Renal pelvis (tissue), 4 donors: Measurements from ENCODE around the gene NUP88. TPM values are rescaled to one million over a fixed set of nuclear protein-coding genes. Genes with fewer than 3 reads are reported as not detected.

Experiments used
- DNase-seq: peaks from one replicate; pipeline ENCODE4 v3.0.0-alpha.2; 2013
- polyA plus RNA-seq, 3 donors: library from polyadenylated mRNA; unstranded; fragments of 120-200 nt; gene quantifications; one replicate each; pipeline ENCODE4 v1.2.1, GENCODE V29; 2013; ENCODE audit not compliant: insufficient read length in 3 of 3

Gene NUP88
- polyA plus RNA-seq, 3 donors = 65.0 to 80.9 (median 77.2) TPM

DNA sequence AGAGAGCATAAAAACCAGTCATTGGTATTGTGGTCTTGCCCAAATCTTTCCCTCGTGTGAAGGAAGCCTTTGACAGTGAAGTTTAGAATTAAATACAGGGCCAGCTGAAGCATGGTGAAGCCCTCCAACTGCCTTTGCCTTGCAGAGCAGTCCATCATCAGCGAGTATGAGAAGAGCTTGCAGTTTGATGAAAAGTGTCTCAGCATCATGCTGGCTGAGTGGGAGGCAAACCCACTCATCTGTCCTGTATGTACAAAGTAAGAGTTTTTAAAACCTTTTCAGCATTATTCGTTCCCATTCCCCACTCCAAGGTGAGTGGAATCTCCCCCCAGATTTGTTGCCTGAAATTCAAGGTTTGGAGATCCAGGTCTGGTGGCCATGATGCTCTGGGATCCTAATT is 6.4 kb upstream of the NUP88 start:
- no peak for DNase-seq

DNA sequence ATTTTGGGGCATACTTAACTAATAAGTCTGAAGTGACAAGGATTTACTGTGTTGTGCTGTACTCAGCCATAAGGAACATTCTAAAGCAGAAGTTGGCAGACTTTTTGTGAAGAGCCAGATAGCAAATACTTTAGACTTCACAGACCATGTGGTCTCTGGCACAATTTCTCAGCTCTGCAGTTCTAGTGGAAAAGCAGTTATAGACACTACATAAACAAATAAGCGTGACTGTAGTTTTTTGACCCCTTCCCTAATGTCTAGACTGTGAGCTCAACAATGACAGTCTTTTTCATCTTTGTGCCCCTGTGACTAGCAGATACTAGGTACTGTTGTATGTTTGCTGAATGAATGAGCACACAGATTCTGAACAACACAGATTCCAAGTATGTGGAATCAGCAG is 5.4 kb upstream of the NUP88 start:
- no peak for DNase-seq

DNA sequence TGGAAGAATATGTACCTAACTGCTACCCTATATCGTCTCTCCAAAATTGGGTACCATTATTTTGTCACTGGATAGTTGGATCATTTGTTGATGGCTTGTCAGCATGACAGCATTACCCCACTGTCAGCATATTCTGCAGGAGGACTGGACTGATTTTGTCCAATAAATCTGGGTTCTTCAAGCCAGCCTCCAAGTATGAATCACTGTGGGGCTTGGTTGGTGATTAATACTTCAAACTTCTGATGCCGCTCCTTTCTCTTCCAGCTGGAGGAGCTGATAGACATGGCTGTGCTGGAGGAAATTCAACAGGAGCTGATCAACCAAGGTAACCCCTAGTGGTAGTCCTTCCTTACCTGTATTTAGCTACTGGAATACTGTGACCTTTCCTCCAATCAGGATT is 3.0 kb upstream of the NUP88 start:
- DNase-seq = no peak

DNA sequence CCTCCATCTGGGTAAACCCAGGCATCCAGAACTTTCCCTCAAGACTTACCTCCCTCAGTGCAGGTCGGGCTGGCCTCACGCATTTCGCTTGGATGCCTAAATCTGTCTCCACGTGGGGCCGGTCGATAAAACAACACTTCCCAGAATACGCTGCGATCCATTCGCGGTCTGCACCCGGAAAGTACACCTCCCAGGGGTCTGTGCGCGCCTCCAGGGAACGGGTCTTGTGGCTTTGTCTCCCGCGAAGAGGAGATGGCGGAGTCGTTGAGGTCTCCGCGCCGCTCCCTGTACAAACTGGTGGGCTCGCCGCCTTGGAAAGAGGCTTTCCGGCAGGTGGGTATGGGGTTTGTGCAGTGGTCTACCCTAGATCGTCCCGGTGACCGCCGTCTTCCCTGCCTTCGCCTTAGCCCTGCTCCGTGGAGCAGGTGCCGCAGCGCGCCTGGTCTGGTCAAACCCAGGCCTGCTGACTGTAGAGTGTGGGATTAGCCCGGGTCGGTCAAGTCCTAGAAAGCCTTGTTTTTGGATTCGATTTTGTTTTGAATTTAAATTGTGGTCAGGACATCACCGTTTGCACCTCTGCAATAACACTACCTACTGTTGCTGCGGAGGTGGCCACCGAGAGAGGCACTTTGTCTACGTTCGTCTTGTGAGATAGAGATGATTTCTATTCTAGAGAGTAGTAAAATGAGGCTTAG is 644 bp upstream of the NUP88 start, which contains the start of gene RPAIN:
Gene RPAIN, plus strand, starts transcription at position 224 of the 695 bp plus-strand sequence. Its CDS starts 29 bp downstream, at position 253.
- peak; percentile 90 for DNase-seq

DNA sequence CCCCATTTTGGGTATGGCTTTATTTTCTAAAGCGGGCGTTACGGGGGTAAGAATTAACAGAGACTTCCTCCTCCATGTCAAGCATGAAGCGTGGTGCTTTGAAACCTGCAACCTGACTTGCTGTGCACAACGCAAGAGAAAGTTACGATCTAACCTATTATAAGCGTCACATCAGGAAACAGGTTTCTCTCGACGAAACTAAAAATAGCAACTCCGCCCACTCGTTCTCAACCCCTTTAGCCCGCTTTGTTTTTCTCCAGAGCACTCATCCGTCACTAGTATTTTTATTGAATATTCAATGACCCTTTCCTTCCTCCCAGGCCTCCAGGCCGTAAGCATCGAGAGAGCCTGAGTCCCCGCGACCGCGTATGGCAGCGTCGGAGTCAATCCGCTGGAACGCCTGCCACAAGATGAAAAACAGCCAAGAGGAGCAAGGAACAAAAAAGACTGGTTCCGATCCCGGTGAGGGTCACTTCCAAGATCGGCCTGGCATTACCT is 555 bp downstream of the NUP88 start:
- peak; percentile 72 for DNase-seq

DNA sequence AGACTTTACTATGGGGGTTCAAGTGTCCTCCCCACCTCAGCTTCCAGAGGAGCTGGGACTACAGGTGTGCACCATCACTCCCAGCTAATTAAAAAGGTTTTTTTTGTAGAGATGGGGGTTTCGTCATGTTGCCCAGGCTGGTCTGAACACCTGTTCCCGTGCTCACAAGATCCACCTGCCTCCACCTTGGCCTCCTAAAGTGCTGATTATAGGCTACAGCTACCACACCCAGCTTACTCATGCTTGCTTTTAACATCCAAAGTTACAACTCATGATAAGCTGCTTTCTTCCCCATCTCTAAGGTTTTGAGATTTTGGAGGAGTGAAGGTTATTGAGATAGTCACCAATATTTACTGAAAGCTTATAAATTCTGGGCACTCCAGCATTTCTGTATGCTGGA is 2.6 kb downstream of the NUP88 start:
- DNase-seq = no peak

DNA sequence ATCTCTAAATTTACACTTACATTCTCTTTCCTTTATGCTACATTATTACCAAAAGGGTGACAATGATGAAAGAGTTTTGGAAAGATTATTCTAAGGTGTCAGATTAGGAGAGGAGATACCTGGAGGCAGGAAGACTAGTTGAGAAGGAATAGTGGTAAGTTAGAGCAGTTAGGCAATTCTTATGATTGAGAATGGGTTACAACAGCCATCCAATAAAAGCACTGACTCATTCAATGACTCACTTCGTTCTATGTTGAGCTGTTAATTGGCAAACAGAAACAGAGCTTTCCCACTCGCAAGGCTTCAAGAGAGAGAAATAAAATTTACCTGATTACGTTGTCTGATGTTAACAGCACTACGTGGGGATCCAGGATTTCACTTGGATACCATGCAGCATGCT is 5.8 kb downstream of the NUP88 start:
- DNase-seq = no peak

DNA sequence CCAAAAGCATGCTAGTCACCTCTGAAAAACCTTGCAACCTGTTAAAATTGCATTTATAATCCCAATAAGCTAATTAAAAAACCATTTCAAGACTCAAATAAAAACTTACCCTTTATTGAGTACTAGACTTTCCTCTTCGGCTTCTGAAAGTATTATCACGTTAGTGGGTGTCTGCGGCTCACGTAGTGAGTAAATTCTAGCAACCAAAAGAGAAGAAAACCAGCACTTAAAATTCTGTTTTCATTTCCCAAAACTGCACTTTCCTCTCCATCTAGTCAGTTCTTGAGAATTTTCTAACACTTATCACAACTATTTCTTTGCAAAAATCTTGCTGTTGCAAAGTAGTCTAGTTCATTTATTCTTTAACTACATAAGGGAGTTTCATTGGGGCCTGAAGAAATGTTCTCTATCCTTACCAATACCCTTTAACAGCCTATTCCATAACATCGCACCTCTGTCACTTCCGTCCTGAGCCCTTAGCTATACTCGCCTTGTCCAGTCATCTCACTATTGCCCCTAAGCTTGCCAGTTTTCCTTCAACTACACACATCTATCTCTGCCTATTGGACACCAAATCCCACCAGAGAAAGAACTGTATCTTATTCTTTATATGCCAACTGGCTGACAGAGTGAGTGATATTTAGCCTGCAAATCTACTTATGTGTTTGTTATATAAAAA is 8.7 kb downstream of the NUP88 start:
- DNase-seq = no peak

DNA sequence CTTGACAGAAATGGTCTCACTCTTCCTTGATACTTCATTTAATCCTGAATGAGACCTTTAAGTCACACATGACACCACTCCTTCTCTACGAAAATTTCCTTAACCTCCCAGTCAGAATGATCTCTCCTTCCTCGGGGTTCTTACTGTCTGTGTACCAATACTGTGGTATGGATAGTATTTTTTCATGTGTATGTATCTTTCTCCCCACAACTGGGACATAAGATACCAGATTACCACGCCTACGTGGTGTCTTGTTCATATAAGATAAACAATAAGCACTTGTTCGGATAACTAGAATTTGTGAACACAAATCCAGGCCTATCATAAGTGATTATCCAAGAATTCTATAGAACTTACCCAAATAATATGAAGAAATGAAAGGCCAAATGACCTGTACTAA is 11.3 kb downstream of the NUP88 start:
- no peak for DNase-seq

DNA sequence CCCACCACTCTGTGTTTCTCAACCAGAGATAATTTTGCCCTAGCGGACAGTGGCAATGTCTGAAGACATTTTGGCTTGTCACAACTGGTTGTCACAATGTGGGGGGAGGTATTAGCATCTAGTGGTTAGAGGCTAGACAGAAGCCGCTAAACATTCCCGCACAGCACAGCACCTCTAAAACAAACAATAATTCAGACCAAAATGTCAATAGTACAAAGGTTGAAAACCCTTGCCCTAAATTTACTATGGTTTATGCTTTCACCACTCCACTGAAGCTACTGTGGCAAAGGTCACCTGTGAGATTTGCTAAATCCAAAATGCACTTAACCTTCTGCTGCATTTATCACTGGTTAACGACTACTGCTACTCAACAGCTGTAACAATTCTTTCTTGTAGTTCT is 14.1 kb downstream of the NUP88 start:
- no peak for DNase-seq

DNA sequence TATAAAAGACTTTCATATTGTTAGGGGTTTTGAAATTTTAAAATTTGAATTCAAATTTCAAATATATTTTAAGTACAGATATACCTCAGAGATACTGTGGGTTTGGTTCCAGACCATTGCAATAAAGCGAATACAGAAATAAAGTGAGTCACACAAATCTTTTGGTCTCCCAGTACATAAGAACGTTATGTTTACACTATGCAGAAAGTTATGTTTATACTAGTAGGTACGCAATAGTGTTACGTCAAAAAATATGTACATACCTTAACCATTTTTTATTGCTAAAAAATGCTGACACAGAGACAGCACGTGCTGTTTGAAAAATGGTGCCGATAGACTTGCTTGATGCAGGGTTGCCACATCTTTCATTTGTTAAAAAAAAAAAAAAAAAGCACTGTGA is 19.7 kb downstream of the NUP88 start:
- no peak for DNase-seq

DNA sequence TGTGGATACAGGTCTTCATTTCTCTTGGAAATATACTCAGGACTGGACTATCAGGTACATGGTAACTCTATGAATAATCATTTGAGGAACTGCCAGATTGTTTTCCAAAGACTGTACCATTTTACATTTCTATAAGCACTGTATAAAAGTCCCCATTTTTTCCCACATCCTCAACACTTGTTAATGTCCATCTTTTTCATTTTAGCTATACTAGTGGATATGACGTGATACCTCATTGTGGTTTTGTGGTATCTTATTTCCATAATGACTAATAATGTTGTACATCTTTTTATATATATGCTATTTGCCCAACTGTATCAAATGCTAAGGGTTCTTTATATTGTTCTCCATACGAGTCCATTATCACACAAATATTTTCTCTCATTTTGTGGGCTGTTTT is 22.9 kb downstream of the NUP88 start:
- no peak for DNase-seq

DNA sequence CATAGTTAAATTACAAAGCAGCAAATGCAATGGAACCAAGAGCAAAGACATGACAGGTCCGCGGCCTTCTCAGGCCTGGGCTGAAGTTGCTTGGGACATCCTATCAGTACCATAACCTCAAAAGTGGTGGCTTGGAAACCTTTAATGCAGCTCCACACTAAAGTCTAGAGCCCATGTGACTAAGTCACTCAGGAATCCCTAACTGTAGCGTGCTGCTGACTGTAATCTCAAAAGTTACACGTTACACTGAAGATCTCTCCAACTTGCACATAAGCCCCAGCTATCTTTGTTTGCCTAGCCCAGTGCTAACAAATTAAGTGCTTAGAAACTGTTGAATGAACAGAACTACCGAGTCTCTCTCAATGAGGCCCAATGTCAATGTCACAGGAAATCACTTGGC is 27.8 kb downstream of the NUP88 start:
- DNase-seq = no peak

DNA sequence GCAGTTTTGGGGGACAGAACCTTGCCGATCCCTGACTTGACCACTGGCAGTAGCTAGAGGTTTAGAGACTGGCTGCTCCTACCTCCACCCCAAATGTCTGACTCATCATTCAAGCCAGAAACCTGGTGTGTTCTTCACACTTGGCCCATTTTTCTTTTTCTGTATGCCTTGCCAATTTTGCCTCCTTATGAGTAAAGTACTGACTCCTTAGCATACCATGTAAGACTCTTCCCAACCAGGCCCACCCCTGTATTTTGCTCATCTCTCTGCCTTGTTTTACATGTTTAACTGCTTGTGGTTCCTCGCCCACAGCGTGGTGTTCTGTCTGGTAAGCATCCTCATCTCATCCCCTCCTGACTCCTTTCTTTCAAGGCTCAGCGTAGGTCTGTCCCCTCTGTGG is 37.9 kb downstream of the NUP88 start:
- no peak for DNase-seq

DNA sequence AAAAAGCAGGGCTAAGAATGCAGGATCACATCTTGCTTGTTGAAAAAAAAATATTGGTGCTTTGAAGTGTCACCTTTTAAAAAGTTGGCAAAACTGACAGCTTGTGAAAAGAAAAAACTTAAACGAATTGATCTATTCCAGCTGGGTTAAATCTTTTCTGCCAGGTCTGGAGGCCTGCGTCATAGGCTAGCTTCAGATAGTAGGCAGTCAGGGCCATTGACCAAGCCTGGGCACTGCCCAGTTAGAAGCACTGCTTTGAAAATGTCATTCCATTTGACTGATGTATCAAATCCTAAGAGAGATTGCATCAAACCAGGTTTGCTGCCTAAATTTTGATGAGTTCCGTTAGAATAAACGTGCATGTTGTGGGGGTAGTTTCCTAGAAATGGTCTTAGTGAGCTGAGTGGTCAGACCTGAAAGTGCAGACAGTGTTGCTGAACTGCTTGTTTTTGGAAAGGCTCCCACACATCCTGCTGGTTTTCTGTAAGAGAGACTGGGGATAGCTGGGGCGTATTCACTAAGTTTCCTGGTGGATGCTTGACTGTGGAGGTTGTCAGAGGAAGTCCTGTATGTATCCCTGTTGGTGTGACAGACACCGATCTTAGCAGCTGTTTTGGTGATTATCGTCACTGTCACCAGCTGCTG is 38.8 kb downstream of the NUP88 start:
- no peak for DNase-seq

DNA sequence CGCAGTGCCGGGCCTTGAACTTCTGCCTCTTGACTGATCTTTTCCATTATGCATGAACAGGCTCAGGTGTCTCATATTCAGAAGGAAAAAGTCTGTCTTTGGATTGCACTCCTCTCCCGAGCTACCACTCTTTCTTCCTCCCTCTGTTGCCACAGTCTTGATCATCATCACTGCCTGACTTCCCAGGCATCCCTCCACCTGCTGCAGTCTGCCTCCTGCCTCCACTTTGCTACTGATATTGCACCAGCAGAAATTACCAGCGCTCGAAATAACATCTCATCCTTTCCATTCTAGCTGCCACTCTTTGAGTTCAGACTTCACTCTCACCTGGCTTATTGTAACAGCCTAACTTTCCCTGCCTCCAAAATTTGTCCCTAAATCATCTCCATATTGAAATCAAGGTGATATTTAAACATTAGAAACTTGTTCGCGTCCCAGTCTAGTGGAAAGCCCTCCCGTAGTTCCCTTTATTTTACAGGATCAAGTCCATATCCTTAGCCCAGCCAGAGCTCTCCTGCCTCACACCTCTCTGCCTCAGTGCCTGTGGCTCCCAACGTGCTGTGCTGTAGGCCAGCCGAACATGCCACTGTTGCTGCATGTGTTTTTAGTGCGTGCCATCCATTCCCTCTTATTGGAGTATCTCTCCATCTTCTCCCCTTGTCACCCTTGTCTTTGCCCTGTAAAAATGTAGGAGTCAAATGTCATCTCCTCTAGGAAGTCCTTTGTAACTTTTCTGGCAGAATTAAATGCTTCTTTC is 39.9 kb downstream of the NUP88 start:
- DNase-seq = no peak

DNA sequence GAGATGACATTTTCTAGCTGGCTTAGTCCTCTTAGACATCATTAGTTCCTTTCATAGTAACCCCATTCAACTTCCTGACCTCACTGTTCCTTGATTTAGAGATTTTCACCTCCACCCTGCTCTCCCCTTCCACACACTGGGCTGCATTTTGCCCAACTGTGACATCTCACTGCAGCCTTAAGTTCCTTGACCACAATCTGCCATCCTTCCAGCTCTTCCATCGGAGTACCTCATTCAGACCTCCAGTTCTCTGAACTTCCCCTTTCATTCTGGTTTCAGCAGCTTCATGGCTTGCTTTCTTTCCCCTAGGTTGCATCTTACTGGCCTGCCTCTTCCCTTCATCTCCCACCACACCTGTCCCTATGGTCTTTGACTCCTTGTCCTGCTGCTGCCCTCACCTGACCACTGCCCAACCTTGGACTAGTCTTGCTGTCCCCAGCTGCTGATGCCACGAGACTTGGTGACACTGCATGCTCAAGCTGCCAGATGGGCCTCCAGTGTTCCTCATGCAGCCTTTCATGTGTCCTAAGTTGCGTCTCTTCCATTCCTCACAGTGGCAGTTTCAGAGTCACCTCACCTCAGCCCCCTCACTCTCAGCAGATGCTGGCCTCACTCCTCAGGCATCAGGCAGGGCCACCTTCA is 40.8 kb downstream of the NUP88 start:
- DNase-seq = no peak

DNA sequence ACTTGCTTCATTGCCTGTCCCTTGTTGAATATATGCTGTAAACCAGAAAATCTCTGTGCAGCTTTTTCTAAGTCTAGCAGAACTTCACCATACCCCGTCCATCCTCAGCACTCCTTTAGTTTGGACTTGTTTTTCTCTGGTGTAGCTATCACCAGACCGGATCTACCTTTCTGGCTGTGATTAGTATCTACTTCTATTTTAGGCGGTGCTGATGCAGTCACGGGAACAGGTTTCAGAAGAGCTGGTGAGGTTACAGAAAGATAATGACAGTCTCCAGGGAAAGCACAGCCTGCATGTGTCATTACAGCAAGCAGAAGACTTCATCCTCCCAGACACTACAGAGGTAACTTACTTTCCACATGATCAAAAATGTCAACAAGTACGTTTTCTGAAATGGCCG is 46.4 kb downstream of the NUP88 start:
- no peak for DNase-seq

DNA sequence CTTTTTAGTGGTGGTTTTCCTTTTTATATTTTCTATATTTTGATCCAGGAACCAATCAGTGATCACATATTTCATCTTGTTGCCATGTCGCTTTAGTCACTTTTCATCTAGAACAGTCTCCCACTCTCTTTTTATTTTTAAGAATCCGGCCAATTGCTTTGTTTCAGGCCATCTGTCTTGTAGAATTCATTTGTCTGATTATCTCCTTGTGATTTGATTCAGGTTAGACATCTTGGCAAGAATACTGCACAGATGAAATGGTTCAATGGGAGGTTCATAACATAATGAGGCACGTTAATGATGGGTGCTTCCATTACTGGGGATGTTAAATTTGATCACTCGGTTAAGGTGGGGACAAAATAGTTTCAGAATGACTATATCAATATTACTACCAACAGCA is 49.1 kb downstream of the NUP88 start:
- DNase-seq = no peak

DNA sequence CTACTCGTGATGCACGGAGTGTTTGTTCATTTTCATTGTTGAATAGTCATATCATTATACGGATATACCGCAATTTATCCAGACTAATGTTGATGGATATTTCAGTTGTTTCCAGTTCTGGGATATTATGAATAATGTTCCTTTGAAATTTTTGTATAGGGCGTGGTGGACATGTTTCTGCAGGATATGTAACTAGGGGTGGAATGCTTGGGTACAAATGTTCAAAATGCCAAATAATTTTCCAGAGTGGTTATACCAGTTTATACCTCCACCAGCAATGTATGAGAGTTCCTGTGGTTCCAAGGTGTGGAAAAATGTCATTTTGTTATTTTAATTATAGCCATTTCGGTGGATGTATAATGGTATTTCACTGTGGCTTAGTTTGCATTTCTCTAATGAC is 53.6 kb downstream of the NUP88 start:
- DNase-seq = no peak

DNA sequence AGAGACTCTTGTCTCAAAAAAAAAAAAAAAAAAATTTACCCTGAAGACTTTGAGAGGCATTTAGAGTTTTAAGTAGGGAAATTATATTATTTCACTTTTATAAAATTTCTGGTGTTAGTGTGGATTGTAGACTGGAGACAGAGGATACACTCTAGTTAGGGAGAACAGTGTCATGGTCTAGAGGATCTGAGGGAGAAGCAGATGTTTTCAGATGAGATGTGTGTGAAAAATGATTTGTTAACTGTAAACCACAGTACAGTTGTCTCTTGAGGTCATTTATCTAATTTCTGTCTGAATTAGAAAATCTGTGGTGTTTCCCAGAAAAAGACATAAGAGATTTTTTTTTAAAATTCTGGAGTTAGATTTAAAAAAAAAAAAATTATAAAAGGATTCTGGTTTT is 54.8 kb downstream of the NUP88 start:
- DNase-seq = no peak

DNA sequence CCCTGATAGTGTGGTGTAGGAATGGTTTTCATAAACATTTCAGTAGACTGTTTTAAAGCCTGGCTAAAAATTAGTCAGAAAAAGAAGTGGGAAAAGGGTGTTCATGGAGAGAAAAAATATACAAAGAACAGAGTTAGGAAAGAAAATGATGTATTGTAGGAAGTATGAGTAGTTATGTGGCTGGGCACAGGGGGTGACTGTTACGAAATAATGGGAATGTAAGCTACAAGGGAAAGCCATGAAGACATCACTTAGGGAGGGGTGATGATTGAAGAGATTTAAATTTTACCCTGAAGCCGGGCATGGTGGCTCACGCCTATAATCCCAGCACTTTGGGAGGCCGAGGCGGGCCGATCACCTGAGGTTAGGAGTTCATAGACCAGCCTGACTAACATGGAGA is 55.3 kb downstream of the NUP88 start:
- no peak for DNase-seq
